Measurements from ENCODE around the gene DHRSX.

- no peak for TF ChIP-seq CTCF (IDR thresholded peaks at IDR 0.05; ENCODE audit: extremely low read depth in 1 of 2, insufficient read depth in 1 of 2, low read depth in 1 of 2, low read length in 2 of 2)
- no peak for TF ChIP-seq POLR2AphosphoS5 (IDR thresholded peaks at IDR 0.05; ENCODE audit: insufficient read depth, low read depth, low read length)
- TF ChIP-seq POLR2A (IDR thresholded peaks at IDR 0.05; ENCODE audit: low read depth, low read length): no peak
- TF ChIP-seq MAX (IDR thresholded peaks at IDR 0.05; ENCODE audit: insufficient read depth, insufficient read length): no peak
- TF ChIP-seq GATA2 (IDR thresholded peaks at IDR 0.05; ENCODE audit: insufficient read depth, insufficient read length, low read depth, low read length): no peak
- TF ChIP-seq FOS (IDR thresholded peaks at IDR 0.05; ENCODE audit: borderline replicate concordance, insufficient read depth, low read length): no peak
- no peak for TF ChIP-seq EZH2 (IDR thresholded peaks at IDR 0.05; ENCODE audit: borderline replicate concordance, low read depth, low read length, severe bottlenecking)
- no peak for TF ChIP-seq MYC (IDR thresholded peaks at IDR 0.05; ENCODE audit: low read depth, low read length)
Observed at GRCh38 chrX:2224597-2225235, 276.1 kb downstream of the DHRSX start.

All from endothelial cell of umbilical vein (primary cell).